KG1 (cell line): ENCODE measurements around the gene ARHGDIG.
"Not testable (repeated sequence)": the region's sequence is repeated elsewhere in the genome, so short reads cannot be mapped to it uniquely, and the experiment has no call there.

Experiments
- DNase-seq: peaks from one replicate; lab custom pipeline; 2025; lab: John Stamatoyannopoulos, UW

Gene ARHGDIG

GRCh38 chr16:280552-280951, at the start of gene ARHGDIG:
TSS of gene ARHGDIG (plus strand) at chr16:280591. CDS start at chr16:280681, 90 bp downstream.
- no peak for DNase-seq

DNA sequence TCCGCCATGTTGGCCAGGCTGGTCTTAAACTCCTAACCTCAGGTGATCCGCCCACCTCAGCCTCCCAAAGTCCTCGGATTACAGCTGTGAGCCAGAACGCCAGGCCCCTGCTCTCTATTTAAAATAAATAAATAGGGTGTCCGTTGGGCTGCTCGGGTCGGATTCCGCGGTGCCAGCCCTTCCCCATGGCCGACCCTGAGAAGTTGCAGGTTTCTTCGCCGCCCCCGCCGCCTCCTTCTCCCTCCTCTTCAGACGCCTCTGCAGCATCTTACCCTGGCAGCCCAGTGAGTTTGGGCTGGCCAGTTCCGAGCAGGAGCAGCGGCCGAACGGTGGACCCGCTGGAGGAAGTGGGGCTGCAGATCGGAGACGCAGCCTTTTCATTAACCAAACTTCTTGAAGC, 49.4 kb upstream of the ARHGDIG start:
- DNase-seq = no peak

DNA sequence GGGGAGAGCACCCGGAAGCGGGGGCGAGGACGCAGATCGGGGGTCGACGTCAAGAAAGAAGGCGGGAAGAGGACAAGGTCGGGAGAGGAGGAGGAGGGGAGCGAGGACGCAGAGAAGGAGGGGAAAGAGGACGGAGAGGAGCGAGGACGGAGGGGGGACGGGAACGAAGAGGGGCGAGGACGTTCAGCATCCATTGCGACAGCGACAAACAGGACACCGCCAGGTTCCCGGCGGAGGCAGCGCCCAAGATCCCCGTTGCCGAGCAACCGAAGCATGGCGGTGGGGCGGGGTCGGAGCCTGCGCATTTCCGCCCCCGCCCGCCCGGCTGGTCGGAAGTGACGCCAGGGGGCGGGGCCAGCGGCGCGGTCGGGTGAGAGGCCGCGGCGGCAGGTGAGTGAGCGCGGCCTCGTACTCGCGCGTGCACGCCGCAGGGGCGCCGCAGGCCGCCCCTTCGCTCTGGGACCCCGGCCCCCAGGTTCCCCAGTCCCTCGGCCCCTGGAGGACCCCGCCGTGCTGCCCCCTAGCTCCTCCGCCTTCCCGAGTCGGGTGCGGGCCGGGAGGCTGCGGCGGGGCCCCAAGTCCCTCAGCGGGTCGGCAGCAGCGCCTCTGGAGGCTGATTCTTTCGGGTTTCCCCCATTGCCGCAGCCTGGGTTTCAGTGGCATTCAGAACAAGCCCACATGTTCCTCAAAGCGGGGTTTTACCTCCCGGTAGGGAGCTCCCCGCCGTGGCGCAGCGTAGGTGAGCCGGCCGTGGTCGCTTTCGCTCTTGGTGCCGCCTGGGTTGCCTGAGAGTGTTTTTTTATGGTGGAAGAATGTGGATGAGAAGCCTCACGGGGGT, 45.7 kb upstream of the ARHGDIG start, which contains the start of gene FAM234A:
FAM234A (plus strand) TSS at position 354 of the 838 bp plus-strand sequence. CDS start 19,593 bp downstream, outside the sequence.
- DNase-seq = peak; percentile 88

- DNase-seq = no peak
Observed at GRCh38 chr16:239948-240277, 40.5 kb upstream of the ARHGDIG start.

- no peak for DNase-seq
Observed at GRCh38 chr16:240559-240958, 39.8 kb upstream of the ARHGDIG start.

DNA sequence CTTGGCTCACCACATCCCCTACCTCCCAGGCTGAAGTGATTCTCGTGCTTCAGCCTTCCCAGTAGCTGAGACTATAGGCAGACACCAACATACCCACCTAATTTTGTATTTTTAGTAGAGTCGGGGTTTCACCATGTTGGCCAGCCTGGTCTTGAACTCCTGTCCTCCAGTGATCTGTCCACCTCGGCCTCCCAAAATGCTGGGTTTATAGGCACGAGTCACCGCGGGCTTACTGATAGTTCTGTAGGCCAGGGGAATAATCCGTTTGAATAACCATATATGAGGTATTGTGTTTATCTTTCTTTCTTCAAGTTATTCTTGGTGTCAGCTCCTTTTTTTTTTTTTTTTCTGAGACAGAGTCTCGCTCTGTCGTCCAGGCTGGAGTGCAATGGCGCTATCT, 38.1 kb upstream of the ARHGDIG start:
- DNase-seq = no peak

DNA sequence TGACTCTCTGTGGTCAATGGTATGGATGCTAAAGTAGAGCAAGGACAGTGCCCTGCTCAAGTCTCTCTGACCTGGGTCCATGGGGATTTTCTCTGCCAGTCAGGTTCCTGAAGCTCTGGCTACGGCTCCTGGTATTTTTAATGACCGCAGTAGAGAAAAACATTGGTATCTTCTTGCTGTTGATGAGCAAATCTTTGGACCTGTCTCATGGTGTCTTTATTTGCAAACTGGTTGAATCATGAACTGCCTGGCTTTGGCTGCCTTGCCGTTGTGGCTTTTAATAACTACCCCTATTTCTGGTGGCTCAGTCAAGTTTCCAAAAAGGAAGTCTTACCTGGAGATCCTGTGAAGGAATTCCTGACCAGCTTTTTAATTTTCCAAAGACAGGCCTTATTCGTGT, 37.0 kb upstream of the ARHGDIG start:
- DNase-seq = no peak

DNA sequence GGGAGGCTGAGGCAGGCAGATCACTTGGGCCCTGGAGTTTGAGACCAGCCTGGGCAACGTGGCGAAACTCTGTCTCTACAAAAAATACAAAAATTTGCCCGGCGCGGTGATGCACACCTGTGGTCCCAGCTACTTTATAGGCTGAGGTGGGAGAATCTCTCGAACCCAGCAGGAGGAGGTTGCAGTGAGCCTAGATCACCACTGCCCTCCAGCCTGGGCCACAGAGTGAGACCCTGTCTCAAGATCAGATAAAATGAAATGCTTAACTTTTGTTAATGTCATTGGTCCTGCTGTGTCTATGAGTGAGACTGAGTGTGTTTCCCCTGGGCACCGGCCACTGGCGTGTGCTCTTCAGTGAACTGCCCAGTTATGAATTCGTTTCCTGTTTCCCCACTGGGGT, 35.3 kb upstream of the ARHGDIG start:
- DNase-seq = no peak

DNA sequence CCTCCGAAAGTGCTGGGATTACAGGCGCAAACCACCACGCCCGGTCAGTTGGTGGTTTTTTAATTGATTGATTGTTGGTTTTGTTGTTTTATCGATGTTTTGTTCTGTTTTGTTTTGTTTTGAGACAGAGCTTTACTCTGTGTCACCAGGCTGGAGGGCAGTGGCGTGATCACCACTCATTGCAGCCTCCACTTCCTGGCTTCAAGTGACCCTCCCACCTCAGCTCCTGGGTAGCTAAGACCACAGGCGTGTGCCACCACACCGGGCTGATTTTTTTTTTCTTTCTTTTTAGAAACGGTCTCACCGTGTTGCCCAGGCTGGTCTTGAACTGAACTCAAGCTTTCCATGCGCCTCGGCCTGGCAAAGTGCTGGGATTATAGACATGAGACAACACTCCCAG, 33.4 kb upstream of the ARHGDIG start:
- no peak for DNase-seq

DNA sequence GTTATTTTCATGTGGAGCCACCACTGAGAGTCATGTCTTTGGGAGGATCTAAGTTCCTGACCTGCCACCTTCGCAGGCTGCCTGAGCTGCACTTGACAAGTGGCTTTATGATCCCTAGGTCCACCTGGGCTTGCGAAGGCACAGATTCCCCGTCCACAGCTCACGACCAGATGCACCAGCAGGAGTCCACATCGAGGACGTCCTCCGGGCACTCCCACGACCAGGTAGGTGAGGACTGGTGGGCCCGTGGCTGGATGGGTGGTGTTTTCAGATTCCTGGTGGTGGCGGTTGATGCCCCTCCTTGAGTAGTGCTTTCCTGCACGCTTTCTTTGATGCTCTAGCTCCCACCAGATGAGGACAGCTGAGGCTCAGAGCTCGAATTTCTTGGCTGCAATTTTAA, 31.0 kb upstream of the ARHGDIG start:
- no peak for DNase-seq

DNA sequence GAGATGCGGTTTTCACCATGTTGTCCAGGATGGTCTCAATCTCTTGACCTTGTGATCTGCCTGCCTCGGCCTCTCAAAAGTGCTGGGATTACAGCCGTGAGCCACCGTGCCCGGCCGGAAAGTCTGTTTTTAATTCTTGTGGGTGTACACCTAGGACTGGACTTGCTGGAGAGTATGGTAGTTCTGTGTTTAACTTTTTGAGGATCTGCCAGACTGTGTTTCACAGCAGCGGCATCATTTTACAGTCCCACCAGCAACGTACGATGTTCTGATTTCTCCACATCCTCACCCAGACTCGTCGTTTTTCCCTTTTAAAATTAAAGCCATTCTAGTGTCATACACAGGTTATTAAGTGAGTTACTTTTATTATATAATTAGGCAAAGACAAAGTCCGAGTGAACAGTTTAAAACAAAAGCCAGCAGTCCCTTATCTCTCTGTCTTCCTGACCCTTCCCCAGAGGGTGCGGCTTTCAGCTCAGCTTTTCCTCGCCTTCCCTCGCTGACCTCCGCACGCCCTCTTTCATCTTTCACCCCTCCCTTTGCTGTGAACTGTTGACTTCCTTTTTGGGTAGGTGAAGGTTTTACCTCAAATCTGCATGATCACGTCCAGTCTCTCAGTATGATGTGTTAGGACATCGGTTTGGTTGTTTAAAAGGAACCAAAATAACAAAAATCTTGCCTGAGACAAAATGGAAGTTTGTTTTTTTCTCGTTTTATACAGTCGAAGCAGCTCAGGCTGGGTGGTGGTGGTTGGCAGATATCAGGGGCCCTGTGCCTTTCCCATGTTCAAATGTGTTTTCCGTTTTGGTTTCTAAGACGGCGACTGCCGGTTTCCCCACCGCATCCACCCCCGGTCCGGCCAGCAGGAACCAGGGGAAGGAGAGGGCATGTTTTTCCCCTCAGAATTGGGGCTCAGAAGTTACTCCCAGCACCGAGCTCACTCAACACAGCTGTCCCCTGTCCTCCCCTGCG, 27.7 kb upstream of the ARHGDIG start:
- DNase-seq = peak; percentile 50

- DNase-seq = no peak
Observed at GRCh38 chr16:253833-254232, 26.6 kb upstream of the ARHGDIG start.

GRCh38 chr16:254461-254860, 25.9 kb upstream of the ARHGDIG start:
- DNase-seq = no peak

- no peak for DNase-seq
Observed at GRCh38 chr16:255183-255582, 25.2 kb upstream of the ARHGDIG start.

DNA sequence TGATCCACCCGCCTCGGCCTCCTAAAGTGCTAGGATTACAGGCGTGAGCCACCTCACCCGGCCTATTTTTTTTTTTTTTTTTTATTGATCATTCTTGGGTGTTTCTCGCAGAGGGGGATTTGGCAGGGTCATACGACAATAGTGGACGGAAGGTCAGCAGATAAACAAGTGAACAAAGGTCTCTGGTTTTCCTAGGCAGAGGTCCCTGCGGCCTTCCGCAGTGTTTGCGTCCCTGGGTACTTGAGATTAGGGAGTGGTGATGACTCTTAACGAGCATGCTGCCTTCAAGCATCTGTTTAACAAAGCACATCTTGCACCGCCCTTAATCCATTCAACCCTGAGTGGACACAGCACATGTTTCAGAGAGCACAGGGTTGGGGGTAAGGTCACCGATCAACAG, 22.3 kb upstream of the ARHGDIG start:
- not testable (repeated sequence) for DNase-seq

DNA sequence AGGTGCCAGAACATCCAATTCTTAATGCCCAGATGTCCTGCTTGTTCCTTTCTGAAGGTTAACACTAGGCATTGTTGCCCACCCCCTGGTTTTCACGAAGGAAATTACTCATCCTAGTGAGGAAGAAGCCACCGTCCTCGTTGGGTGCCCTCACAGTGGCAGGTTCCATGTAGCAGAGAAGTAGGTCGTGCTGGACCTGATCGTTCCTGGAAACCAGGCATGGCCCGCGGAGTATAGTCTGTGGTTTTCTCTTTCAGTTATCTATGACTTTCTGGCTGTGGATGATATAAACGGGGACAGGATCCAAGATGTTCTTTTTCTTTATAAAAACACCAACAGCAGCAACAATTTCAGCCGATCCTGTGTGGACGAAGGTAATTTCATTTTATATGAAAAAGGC, 21.2 kb upstream of the ARHGDIG start:
- DNase-seq = no peak

DNA sequence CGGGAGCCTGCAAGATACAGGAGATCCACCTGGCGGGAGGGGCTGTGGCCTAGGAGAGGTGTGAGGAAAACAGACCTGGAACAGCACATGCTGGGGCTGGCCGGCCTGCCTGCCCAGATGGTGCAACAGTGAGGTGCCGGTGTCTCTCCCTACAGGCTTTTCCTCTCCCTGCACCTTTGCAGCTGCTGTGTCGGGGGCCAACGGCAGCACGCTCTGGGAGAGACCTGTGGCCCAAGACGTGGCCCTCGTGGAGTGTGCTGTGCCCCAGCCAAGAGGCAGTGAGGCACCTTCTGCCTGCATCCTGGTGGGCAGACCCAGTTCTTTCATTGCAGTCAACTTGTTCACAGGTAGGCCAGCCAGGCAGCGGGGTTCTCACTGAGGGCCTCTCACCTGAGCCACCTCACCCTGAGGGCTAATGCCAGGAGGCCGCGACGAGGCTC, 20.6 kb upstream of the ARHGDIG start:
- DNase-seq = no peak

GRCh38 chr16:260326-260725, 20.1 kb upstream of the ARHGDIG start:
- DNase-seq = no peak

DNA sequence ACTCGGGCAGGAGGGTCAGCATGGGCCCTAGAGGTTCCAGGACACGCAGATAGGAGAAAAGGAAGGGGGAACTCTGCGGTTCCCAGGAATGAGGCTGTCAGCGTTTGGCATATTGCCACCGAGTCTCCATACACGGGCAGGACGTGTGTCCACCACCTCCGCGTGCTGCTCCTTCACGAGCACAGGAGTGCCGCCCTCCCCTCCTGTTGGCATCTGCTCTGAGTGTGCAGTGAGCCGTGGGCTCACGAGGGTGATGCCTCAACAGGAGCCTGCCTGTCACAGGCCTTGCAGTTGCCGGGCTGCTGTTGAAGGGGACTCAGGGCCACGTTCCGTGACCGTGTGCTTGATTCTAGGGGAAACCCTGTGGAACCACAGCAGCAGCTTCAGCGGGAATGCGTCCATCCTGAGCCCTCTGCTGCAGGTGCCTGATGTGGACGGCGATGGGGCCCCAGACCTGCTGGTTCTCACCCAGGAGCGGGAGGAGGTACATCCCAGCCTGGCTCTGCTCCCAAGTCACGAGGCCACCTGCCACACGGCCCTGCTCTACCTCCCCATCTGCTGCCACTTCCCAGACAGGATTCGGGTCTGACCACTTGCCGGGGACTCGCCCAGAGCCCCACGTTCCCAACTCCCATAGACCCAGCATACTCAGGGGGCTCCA, 19.2 kb upstream of the ARHGDIG start:
- no peak for DNase-seq

DNA sequence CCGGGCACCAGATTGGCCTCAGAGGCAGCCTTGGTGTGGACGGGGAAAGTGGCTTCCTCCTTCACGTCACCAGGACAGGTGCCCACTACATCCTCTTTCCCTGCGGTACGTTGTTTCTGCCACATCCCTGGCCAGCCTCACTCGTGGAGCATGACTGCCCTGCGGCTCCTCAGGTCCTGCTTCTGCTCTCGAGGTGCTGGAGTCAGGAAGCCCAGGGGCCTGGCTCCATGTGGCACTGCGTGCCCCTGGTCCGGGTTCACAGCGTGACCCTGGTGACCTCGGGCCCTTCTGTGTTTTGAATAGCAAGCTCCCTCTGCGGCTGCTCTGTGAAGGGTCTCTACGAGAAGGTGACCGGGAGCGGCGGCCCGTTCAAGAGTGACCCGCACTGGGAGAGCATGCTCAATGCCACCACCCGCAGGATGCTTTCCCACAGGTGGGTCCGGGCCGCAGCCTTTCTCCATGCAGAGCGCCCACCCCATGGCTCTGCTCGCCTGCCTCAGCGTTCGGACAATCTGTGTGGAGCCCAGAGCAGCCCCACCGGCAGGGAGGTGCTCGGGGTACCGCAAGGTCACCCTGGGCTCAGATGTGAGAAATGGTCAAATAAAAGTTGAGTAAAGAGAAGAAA, 18.2 kb upstream of the ARHGDIG start:
- no peak for DNase-seq

DNA sequence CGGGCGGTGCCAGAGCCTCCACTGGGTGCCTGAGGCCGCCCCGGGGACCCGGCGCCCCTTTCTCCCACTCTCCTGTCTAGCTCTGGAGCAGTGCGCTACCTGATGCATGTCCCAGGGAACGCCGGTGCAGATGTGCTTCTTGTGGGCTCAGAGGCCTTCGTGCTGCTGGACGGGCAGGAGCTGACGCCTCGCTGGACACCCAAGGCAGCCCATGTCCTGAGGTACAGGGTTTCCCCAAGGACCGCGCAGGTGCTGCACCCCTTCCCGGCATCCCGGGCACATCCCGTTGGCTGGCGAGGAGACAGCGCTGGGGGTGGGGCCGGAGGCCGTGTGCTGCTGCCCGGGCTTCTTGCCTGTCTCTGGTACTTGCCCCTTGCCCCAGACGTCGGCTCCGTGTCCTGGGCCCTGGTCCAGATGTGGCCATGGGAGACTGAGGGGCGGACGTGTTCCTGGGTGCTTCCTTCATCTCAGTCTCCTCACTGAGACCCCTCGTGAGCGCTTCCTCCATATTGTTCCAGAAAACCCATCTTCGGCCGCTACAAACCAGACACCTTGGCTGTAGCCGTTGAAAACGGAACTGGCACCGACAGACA, 17.1 kb upstream of the ARHGDIG start:
- no peak for DNase-seq
